ENCODE data around the gene RGS19. TPM values are rescaled to one million over a fixed set of nuclear protein-coding genes. Genes with fewer than 3 reads are reported as not detected.

RGS19 gene
- total RNA-seq, 1 experiment from 2014 or later, result 32.0 TPM

DNA sequence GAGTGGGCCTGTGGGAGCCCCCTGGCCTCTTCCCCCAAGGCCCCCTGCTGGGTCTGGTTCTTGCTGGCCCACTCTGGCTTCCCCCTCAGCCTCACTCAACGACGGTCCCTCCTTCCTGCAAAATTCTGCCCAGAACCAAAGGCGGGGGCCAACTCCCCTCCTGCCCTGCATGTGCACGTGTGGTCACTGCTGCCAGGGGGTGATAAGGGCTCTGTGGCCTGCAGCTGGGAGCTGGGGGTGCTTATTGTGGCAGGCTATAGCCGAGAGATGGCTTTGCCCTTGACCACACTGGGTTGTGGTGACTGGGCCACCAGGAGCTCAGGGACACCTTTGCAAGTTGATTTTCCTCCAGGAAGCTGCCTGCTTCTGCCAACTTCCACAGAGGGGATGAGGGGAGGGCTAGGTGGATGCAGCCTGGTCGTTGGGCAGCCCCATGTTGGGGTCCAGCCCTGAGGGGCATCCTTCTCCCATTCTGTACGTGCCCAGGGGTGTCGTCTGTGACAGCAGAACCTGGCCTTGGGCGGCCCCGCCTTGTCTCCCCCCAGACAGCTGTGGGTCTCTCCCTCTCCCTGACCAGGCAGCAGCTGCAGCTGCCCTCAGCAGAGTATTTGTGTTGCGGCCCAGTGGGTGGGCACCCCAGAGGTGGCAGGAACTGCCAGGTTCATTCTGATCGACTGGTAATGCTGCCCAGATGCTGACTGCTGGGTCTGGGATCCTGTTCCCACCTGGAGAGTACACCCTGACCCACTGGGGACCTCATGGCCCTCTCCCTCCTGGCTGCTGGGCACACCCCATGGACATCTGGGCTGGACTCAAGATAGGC is 10.7 kb downstream of the RGS19 start:
- CTCF ChIA-PET, result no interaction called here
- no peak for ATAC-seq
- no peak overlapping the region for H3K4me3 ChIP-seq (ENCODE audit: low read depth in 2 of 2, low read length in 2 of 2)
- no peaks in the 10 kb centered on the region for H3K27me3 ChIP-seq (ENCODE audit: control insufficient read depth, insufficient read depth, low read length)
- H3K4me1 ChIP-seq (ENCODE audit: control insufficient read depth, insufficient read depth, low read length), result peaks cover 26% of the 10 kb centered on the region
- H3K27ac ChIP-seq (ENCODE audit: low read length), result no peak overlapping the region
- intact Hi-C loops (cut with micrococcal nuclease; ENCODE audit: unreplicated experiment), result no loop called here
- H3K36me3 ChIP-seq (ENCODE audit: control insufficient read depth, insufficient read depth, low read length), result no peaks in the 10 kb centered on the region
- TF ChIP-seq POLR2AphosphoS5 (IDR thresholded peaks at IDR 0.05; ENCODE audit: low read depth, low read length) (no peak), CTCF (IDR thresholded peaks at IDR 0.05) (no peak), REST (IDR thresholded peaks at IDR 0.05; ENCODE audit: insufficient read depth in 1 of 2, low read depth in 2 of 2, low read length in 1 of 2) (no peak), SIN3A (IDR thresholded peaks at IDR 0.05; ENCODE audit: borderline replicate concordance, insufficient read depth, low read depth, low read length) (no peak), TCF7L2 (IDR thresholded peaks at IDR 0.05; ENCODE audit: low read depth, low read length) (no peak)
- no TSS peak for BruUV-seq (replicated peaks)
- in situ Hi-C loops (cut with HindIII; ENCODE audit: low pct_unique_long_range_greater_than_20kb, low sequenced_read_pairs), result no loop called here
- H3K9me3 ChIP-seq (ENCODE audit: control insufficient read depth, insufficient read depth, low read depth, low read length), result no peaks in the 10 kb centered on the region
- no peak for DNase-seq (ENCODE audit: low read depth, low spot score)
- POLR2A ChIA-PET, result no interaction called here

- in situ Hi-C loops (cut with HindIII; ENCODE audit: low pct_unique_long_range_greater_than_20kb, low sequenced_read_pairs), result no loop called here
- no peak for DNase-seq (ENCODE audit: low read depth, low spot score)
- TF ChIP-seq SIN3A (IDR thresholded peaks at IDR 0.05; ENCODE audit: borderline replicate concordance, insufficient read depth, low read depth, low read length) (no peak), CTCF (IDR thresholded peaks at IDR 0.05) (no peak), POLR2AphosphoS5 (IDR thresholded peaks at IDR 0.05; ENCODE audit: low read depth, low read length) (no peak), REST (IDR thresholded peaks at IDR 0.05; ENCODE audit: insufficient read depth in 1 of 2, low read depth in 2 of 2, low read length in 1 of 2) (no peak)
- no peak for ATAC-seq
- H3K27me3 ChIP-seq (ENCODE audit: control insufficient read depth, insufficient read depth, low read length), result no peaks in the 10 kb centered on the region
- H3K4me3 ChIP-seq (ENCODE audit: low read depth in 2 of 2, low read length in 2 of 2), result no peak overlapping the region
- ChIA-PET POLR2A (no interaction called here), CTCF (no interaction called here)
- no peaks in the 10 kb centered on the region for H3K9me3 ChIP-seq (ENCODE audit: control insufficient read depth, insufficient read depth, low read depth, low read length)
- H3K27ac ChIP-seq (ENCODE audit: low read length), result no peak overlapping the region
- intact Hi-C loops (cut with micrococcal nuclease; ENCODE audit: unreplicated experiment), result no loop called here
- no TSS peak for BruUV-seq (replicated peaks)
- no peaks in the 10 kb centered on the region for H3K36me3 ChIP-seq (ENCODE audit: control insufficient read depth, insufficient read depth, low read length)
- H3K4me1 ChIP-seq (ENCODE audit: control insufficient read depth, insufficient read depth, low read length), result peaks cover 26% of the 10 kb centered on the region
Measured at GRCh38 chr20:64067733-64068307, 11.5 kb downstream of the RGS19 start.

Data from Panc1 (cell line).